Hematopoietic multipotent progenitor cell treated with erythropoietin and hydrocortisone succinate and interleukin-3 and kit ligand, for 8 days (in vitro differentiated cells): ENCODE results near the gene HMGXB4.

ENCODE experiments used
- DNase-seq: peaks from one replicate; pipeline ENCODE4 v3.0.0-alpha.2; 2015

HMGXB4 gene

DNA sequence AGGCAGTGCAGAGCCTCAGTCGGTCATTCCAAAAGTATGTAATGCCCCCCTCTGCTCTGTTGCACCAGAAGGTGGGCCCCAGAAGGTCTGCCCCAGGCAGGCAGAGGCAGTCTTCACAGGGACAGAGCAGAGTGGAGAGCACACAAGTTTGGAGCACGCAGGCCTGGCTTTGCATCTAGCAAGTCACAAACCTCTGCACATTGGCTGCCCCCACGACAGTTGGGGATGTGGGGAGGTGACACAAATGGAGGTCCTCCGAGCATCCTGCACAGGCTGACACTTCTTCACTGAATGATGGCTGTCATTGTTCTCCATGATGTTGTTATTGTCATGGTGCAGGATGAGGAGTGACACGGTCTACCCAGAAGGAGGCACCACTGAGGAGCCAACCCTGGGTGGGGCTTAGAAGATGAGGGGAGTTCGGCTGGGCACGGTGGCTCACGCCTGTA is 54.3 kb downstream of the HMGXB4 start:
- DNase-seq: no peak

GRCh38 chr22:35312198-35313059 is 55.1 kb downstream of the HMGXB4 start:
- DNase-seq: no peak

GRCh38 chr22:35313311-35314121 is 56.2 kb downstream of the HMGXB4 start:
- peak; percentile 27 for DNase-seq

DNA sequence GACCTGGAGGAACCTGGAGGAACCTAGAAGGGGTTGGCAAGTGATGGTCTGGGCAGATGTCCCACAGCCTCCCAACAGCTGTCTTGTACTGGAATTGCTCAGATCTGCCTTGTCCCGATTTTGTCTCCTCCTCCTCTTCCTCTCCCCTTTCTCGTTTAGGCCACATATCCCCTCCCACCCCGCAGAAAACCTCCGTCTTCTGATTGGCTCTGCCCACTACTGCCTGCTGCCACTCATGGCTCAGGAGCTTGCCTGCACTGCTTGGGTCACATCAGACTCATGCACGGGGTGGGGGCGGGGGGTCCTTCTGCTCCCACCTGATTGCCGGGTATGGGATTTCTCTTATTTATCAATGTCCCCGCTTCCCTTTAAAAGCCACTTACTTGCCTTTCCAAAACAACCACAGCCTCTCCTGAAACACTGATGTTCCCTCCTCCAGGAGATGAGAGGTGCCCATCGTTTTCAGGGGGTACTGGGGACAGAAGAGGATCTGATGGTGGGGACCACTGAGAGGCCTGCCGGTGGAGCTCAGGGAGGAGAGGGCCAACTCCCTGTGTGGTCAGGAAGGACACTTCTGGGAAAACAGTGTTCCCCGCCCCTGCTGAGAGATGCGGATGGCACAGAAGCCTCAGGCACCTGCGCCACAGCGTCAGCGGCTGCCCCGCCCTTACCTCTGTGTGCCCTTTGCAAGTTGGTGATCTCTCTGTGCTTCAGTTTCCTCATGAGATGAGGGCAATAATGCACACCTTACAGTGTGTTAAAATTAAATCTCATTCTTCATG is 57.1 kb downstream of the HMGXB4 start:
- DNase-seq: no peak

- no peak for DNase-seq
Observed at GRCh38 chr22:35315141-35315854, 58.0 kb downstream of the HMGXB4 start.

- DNase-seq: peak; percentile 73
Observed at GRCh38 chr22:35315855-35316745, 58.8 kb downstream of the HMGXB4 start.

DNA sequence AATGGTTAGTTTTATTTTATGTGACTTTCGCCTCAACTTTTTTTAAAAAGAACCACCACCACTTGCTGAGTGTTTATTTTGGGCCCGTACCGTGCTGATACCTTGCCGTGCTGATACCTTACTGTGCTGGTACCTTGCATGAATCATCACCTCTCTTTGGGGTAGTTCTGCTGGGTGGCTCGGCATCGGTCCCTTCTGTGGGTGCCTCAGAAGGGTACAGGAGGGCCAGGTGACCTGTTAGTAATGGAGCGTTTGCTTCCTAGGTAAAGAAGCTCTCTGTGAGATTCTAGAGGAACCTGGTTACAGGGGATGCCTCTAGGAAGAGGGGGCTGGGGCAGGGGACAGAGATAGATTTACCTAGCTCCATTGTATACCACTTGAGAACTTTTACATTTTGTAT is 59.5 kb downstream of the HMGXB4 start:
- no peak for DNase-seq

DNA sequence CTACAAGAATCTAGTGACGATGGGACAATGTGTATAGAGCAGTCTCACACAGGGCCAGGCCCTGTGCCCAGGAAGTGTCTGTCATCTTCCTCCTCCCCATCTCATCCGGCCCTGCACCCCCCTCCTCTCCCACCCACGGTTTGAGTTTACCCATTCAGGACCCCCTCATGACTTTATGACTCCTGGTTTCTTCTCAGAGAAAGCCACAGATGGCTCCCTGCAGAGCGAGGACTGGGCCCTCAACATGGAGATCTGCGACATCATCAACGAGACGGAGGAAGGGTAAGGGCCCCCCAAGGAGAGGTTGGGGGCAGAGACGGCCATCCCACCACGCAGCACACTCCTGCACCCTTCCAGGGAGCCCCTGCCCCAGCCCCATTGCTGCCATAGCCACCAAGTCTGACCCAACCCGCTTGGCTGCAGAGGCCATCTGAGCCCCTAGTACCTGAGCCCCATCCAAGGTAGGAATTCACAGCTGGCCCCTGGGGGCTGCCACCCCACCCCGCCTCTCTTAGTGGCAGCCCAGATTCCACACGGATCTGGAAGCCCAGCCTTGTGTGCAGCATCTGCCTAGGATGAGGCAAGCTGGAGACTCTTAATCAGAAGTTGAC is 60.5 kb downstream of the HMGXB4 start:
- DNase-seq: no peak

GRCh38 chr22:35318346-35319215 is 61.3 kb downstream of the HMGXB4 start:
- no peak for DNase-seq

DNA sequence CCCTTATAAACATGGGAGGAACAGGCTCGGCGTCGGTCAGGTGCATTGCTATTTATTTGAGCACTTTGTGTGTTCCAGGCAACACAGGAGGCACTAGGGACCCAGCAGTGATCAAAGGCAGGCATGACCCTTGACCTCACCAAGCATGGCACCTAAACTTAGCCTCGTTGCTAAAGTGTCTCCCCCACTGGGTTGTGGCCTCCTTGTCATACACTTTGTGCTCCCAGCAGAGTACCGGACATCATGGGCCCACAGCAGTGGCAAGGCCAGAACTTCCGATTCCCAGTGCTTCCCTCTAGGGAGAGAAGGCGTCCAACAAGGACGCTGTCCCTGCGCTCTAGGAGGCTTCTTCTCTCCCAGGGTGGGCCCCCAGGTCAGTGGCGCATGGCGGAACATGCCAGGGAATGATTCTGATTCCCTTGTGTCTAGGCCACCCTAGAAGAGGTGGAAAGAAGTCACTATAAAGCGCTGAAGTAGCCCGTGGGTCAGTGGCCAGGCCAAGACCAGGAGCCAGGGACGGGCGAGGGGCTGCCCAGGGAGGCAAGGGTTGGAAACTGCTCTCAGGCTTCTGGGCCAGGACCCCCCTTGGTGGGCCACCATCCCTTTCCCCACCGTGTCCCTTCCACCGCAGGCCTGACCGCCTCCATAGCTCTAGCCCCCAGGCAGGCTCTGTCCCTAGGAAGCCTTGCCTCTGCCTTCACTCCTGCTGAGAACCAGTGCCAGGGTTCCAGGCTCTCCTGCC is 62.1 kb downstream of the HMGXB4 start:
- no peak for DNase-seq

GRCh38 chr22:35322126-35322525 is 64.8 kb downstream of the HMGXB4 start:
- DNase-seq: no peak

- DNase-seq: no peak
Observed at GRCh38 chr22:35322893-35323292, 65.6 kb downstream of the HMGXB4 start.

DNA sequence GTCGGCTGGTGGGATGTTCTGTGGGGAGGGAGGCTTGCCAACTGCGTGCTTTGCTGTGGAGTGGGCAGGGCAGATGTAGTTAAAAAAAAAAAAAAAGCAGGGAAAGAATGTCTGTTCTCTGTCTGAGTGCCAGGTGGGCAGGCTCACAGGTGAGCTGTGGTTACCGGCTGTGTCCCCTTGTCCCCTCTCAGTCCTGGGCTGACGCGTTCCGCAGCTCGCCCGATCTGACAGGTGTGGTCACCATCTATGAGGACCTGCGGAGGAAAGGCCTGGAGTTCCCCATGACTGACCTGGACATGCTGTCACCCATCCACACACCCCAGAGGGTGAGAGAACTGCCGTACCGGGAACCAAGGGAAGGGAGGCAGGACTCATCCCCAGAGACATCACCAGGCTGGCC is 66.0 kb downstream of the HMGXB4 start:
- no peak for DNase-seq

GRCh38 chr22:35324067-35324466 is 66.8 kb downstream of the HMGXB4 start:
- no peak for DNase-seq

- no peak for DNase-seq
Observed at GRCh38 chr22:35324762-35325161, 67.5 kb downstream of the HMGXB4 start.

DNA sequence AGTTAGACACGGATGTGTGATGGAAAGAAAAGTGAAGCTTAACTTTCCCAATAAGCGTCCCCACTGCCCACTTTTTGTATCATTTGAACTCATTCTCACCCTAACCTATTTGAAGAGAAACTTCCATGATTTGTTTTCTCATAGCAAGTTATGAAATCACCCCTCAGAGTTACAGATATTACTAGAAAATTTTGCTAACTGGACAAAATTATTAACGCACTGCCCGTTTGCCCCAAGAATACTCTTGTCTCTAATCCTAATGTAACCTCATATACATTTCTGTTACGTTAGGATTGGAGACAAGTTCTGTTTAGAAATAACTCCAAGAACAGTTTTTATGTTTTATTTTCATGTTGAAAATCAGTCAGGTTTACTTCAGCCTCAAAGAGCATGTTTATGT is 67.9 kb downstream of the HMGXB4 start:
- no peak for DNase-seq

- no peak for DNase-seq
Observed at GRCh38 chr22:35326854-35327562, 69.7 kb downstream of the HMGXB4 start.

DNA sequence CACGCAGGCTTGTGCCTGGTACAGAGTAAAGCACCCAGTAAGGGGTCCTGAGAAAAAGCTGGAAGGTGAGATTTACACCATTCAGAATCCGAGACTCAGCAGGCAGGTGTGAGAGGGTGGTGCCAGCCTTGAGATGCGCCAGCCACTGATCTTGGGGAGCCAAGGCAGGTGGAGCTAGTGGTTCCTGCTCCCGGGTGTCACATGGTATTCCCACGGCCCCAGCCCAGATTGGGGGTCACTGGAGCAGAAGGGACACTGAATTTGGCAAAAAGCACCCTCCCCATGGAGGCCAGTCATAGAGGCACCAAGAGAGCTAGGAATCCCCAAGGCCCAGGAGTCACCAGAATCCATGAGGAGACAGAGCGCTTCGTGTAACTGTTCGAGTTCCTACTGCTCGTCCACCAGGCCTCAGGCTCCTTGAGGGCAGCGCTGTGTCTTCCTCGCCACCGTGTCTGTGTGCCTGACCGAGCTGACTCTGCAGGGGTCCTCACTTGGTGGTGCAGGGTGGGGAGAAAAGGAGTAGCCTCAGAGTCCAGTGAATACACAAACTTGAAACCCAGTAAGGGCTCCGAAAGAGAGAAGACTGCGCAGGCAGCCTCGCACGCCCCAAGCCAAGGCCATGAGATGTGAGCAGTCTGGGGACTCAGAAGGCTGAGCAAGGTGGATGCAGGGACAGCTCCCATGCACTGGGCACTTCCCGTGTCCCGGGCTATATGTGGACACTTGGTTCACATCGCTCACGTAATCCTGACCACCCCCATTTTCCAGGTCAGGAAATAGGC is 70.6 kb downstream of the HMGXB4 start:
- no peak for DNase-seq
